ENCODE measurements around the gene EYA2. TPM values are rescaled to one million over a fixed set of nuclear protein-coding genes. Genes with fewer than 3 reads are reported as not detected.

EYA2 gene
- total RNA-seq, 4 donors from 2014 or later, result 0.47 to 4.1 (median 2.2) TPM

- 80 to 87% methylated on average over 3 of the region's 3 CpGs for WGBS, 2 donors (ENCODE audit: low coverage in 1 of 2)
- no peak for ATAC-seq
- H3K27ac ChIP-seq, result no peak overlapping the region
- H3K4me3 ChIP-seq, result no peak overlapping the region
- H3K4me1 ChIP-seq, result peaks cover 0 to 14% (median 0%) of the 10 kb centered on the region in 3 donors
- no peaks in the 10 kb centered on the region for H3K36me3 ChIP-seq
- peaks cover 43% of the 10 kb centered on the region for H3K27me3 ChIP-seq
- H3K9me3 ChIP-seq, result no peaks in the 10 kb centered on the region
- TF ChIP-seq POLR2AphosphoS5 (IDR thresholded peaks at IDR 0.05) (no peak), POLR2A (IDR thresholded peaks at IDR 0.05) (no peak), EP300 (IDR thresholded peaks at IDR 0.05) (no peak)
- TF ChIP-seq, protein P1, sequence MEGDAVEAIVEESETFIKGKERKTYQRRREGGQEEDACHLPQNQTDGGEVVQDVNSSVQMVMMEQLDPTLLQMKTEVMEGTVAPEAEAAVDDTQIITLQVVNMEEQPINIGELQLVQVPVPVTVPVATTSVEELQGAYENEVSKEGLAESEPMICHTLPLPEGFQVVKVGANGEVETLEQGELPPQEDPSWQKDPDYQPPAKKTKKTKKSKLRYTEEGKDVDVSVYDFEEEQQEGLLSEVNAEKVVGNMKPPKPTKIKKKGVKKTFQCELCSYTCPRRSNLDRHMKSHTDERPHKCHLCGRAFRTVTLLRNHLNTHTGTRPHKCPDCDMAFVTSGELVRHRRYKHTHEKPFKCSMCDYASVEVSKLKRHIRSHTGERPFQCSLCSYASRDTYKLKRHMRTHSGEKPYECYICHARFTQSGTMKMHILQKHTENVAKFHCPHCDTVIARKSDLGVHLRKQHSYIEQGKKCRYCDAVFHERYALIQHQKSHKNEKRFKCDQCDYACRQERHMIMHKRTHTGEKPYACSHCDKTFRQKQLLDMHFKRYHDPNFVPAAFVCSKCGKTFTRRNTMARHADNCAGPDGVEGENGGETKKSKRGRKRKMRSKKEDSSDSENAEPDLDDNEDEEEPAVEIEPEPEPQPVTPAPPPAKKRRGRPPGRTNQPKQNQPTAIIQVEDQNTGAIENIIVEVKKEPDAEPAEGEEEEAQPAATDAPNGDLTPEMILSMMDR (IDR thresholded peaks at IDR 0.05), result no peak
Observed at GRCh38 chr20:46991168-46991567, 96.5 kb downstream of the EYA2 start.

DNA sequence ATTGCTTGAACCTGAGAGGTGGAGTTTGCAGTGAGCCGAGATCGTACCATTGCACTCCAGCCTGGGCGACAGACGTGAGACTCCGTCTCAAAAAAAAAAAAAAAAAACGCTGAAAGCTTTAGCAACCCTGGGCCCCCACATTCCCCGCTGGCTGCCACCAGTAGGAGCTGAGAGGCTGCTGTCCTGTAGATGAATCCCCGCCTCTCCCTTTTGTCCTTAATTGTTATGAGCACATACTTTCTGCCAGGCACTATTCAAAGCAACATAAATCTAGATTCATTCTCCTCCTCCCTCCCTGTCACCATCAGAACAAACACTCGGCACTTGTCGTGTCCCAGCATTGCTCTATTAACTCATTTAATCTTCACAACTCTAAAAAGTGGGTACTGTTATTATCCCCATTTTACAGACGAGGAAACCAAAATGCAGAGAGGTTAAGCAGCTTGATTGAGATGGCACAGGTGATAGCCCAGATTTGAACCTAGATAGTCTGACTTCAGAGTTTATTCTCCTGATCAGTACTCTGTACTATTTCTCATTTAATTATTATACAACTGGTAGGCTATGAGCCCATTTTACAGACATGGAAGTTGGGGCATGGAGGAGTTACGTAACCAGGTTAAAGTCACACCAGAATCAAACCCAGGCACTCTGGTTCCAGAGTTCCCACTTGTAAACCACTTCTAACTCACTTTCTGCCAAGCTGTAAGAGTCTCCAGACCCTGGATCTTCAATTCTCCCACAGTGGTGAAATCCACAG, 97.4 kb downstream of the EYA2 start:
- 76 to 80% methylated on average over 9 to 12 of the region's 12 CpGs for WGBS, 2 donors (ENCODE audit: low coverage in 1 of 2)
- H3K27ac ChIP-seq, result no peak overlapping the region
- no peak for ATAC-seq

DNA sequence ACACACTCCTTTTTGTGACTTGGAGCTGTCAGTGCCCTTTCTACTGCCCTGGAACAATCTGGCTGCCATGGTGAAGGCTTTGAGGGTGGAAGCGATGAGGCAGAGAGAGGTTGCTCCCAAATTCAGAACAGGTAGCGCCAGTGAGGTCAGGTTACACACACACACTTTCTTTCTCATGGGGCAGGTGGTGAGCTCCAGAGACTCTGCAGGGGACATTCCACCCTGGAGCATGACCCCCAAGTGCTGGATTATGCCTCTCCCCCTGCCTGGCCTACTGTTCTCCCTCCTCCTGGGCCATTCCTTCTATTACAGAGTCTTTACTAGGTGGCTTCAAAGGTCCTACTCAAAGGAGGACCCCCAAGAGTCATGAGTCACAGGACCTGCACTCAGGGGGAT, 98.0 kb downstream of the EYA2 start:
- Histone ChIP-seq H3K27me3 (peaks cover 52% of the 10 kb centered on the region), H3K36me3 (no peaks in the 10 kb centered on the region), H3K4me3 (no peak overlapping the region), H3K4me1 (peaks cover 0 to 14% (median 0%) of the 10 kb centered on the region in 3 donors), H3K9me3 (no peaks in the 10 kb centered on the region), H3K27ac (no peak overlapping the region)
- no peak for ATAC-seq
- TF ChIP-seq EP300 (IDR thresholded peaks at IDR 0.05), result no peak
- TF ChIP-seq, protein P1 (IDR thresholded peaks at IDR 0.05), result no peak
- WGBS, 2 donors (ENCODE audit: low coverage in 1 of 2), result 100% methylated on average over 1 of the region's 2 CpGs; no CpG with 5 or more reads in 1 of the 2 donors

More for the DNA sequence above, 97.4 kb downstream of the EYA2 start:
- H3K27me3 ChIP-seq, result peaks cover 47% of the 10 kb centered on the region
- no peak for TF ChIP-seq EP300 (IDR thresholded peaks at IDR 0.05)
- TF ChIP-seq, protein P1 (IDR thresholded peaks at IDR 0.05), result no peak
- no peaks in the 10 kb centered on the region for H3K9me3 ChIP-seq
- peaks cover 0 to 14% (median 0%) of the 10 kb centered on the region in 3 donors for H3K4me1 ChIP-seq
- H3K36me3 ChIP-seq, result no peaks in the 10 kb centered on the region
- no peak overlapping the region for H3K4me3 ChIP-seq

DNA sequence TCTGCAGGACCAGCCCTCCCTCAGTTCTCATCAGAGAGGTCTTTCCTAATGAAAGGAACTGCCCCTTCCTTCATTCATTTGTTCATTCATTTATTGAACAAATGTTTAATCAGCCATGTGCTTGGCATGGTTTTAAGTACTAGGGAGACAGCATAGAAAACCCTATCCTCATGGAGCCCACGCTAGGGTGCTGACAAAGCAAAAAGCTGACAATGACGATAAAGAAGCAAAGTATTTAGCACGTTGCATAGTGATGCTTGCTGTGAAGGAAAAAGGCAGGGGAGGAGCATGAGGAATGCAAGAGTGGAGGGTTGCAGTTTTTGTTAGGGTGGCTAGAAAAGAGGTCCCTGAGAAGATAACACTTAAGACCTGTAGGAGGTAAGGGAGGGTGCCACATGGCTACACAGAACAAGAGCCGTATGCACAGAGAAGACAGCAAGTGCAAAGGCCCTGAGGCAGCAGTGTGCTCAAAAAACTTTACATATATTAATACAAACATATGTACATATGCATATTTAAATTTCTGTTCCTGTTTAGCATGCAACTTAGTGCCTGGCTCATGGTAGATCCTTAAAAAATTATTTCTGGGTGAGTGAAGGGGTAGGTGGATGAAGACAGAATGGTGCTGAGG, 98.9 kb downstream of the EYA2 start:
- H3K4me3 ChIP-seq, result no peak overlapping the region
- TF ChIP-seq, protein P1 (IDR thresholded peaks at IDR 0.05), result no peak
- TF ChIP-seq POLR2AphosphoS5 (IDR thresholded peaks at IDR 0.05) (no peak), POLR2A (IDR thresholded peaks at IDR 0.05) (no peak), EP300 (IDR thresholded peaks at IDR 0.05) (no peak)
- H3K4me1 ChIP-seq, result peaks cover 0 to 14% (median 0%) of the 10 kb centered on the region in 3 donors
- ATAC-seq, result no peak
- H3K9me3 ChIP-seq, result no peaks in the 10 kb centered on the region
- H3K27ac ChIP-seq, result no peak overlapping the region
- peaks cover 57% of the 10 kb centered on the region for H3K27me3 ChIP-seq
- 73 to 83% methylated on average over 3 of the region's 4 CpGs for whole genome bisulfite sequencing, 2 donors (ENCODE audit: low coverage in 1 of 2)
- no peaks in the 10 kb centered on the region for H3K36me3 ChIP-seq

DNA sequence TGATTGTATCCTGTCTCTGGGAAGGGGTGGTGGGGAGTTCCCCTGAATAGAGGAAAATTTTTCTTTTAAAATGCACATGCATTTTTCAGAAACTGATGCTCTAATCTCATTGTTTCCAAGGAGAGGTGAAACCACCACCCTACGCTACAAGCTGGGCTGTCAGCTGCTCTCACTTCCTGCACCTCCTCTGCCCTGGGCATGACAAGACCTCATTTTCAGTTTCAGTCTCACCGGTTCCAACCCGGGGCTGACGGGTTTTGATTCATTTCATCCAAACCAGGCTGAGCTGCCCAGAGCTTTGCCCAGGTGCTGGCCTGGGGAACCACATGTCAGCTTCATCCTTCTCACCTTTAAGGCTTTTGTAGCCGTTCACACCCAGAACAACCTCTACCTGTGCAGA, 99.7 kb downstream of the EYA2 start:
- H3K36me3 ChIP-seq, result no peaks in the 10 kb centered on the region
- WGBS, 2 donors (ENCODE audit: low coverage in 1 of 2), result 20 to 41% methylated on average over 1 to 5 of the region's 5 CpGs
- TF ChIP-seq POLR2A (IDR thresholded peaks at IDR 0.05), result no peak
- TF ChIP-seq, protein P1 (IDR thresholded peaks at IDR 0.05), result no peak
- TF ChIP-seq POLR2AphosphoS5 (IDR thresholded peaks at IDR 0.05), result no peak
- no peak for TF ChIP-seq EP300 (IDR thresholded peaks at IDR 0.05)
- H3K9me3 ChIP-seq, result no peaks in the 10 kb centered on the region
- H3K27me3 ChIP-seq, result peaks cover 57% of the 10 kb centered on the region
- H3K27ac ChIP-seq, result no peak overlapping the region
- ATAC-seq, result no peak
- H3K4me3 ChIP-seq, result no peak overlapping the region
- H3K4me1 ChIP-seq, result peaks cover 0 to 14% (median 0%) of the 10 kb centered on the region in 3 donors

Data from gastroesophageal sphincter (tissue), 4 donors.